Left ventricle myocardium inferior (tissue), 1 donor: Measurements from ENCODE around the gene PUM1. TPM values are rescaled to one million over a fixed set of nuclear protein-coding genes. Genes with fewer than 3 reads are reported as not detected.

Experiments used
- DNase-seq: peaks from one replicate; pipeline ENCODE4 v3.0.0-alpha.2; 2020
- H3K27ac ChIP-seq: fragments of 200-600 bp; replicated peaks from 2 replicates; pipeline ENCODE4 v1.8.0; 2021
- H3K27me3 ChIP-seq: fragments of 200-600 bp; 2 replicates; pipeline ENCODE4 v1.8.0; 2021; ENCODE audit warnings: low read depth
- H3K36me3 ChIP-seq: fragments of 200-600 bp; 2 replicates; pipeline ENCODE4 v1.8.0; 2021
- H3K4me1 ChIP-seq: fragments of 200-600 bp; 2 replicates; pipeline ENCODE4 v1.8.0; 2021
- H3K4me3 ChIP-seq: fragments of 200-600 bp; 2 replicates; pipeline ENCODE4 v1.8.0; 2021; ENCODE audit warnings: mild to moderate bottlenecking, moderate library complexity
- H3K9me3 ChIP-seq: fragments of 200-600 bp; replicated peaks from 2 replicates; pipeline ENCODE4 v1.8.0; 2021
- intact Hi-C: fragments of 100-400 bp; cut with micrococcal nuclease; formaldehyde crosslinking; loops from one replicate; pipeline ENCODE4 v1.11.0; 2022
- total RNA-seq: library from RNA; stranded (reverse); fragmentation: NEBNext Ultra II Directional; extraction: Animal tissue kit (Norgen Biotek cat#: 25700); gene quantifications from one replicate; pipeline ENCODE4 v1.2.1, GENCODE V29; 2021
- TF ChIP-seq, protein P1 (sequence below): fragments of 200-600 bp; IDR thresholded peaks from 2 replicates; pipeline ENCODE4 v1.8.0; 2021; ENCODE audit warnings: antibody characterized with exemption, mild to moderate bottlenecking, borderline replicate concordance
- donor health status: DM: no; HTN: yes; CAD: no; lungs with severe emphysema.

Gene PUM1
- total RNA-seq, 1 donor from 2014 or later, result 80.1 TPM

- Histone ChIP-seq H3K27ac (no peak overlapping the region), H3K9me3 (no peaks in the 10 kb centered on the region), H3K27me3 (no peaks in the 10 kb centered on the region), H3K4me1 (peaks cover 28% of the 10 kb centered on the region), H3K4me3 (no peak overlapping the region), H3K36me3 (no peaks in the 10 kb centered on the region)
- no peak for DNase-seq
- intact Hi-C loops, result no loop called here
- TF ChIP-seq, protein P1, sequence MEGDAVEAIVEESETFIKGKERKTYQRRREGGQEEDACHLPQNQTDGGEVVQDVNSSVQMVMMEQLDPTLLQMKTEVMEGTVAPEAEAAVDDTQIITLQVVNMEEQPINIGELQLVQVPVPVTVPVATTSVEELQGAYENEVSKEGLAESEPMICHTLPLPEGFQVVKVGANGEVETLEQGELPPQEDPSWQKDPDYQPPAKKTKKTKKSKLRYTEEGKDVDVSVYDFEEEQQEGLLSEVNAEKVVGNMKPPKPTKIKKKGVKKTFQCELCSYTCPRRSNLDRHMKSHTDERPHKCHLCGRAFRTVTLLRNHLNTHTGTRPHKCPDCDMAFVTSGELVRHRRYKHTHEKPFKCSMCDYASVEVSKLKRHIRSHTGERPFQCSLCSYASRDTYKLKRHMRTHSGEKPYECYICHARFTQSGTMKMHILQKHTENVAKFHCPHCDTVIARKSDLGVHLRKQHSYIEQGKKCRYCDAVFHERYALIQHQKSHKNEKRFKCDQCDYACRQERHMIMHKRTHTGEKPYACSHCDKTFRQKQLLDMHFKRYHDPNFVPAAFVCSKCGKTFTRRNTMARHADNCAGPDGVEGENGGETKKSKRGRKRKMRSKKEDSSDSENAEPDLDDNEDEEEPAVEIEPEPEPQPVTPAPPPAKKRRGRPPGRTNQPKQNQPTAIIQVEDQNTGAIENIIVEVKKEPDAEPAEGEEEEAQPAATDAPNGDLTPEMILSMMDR, result no peak
Observed at GRCh38 chr1:30882678-30883388, 182.7 kb downstream of the PUM1 start.

Other genes with a start within 250 kb of the PUM1 start
- 25.3 TPM for gene SDC3, start 157.0 kb downstream of the PUM1 start, total RNA-seq
- gene NKAIN1, start 174.2 kb upstream of the PUM1 start, total RNA-seq, result 0.19 TPM
- gene SNRNP40, start 231.1 kb upstream of the PUM1 start, total RNA-seq, result 19.7 TPM
- gene ZCCHC17, start 231.3 kb upstream of the PUM1 start, total RNA-seq, result 12.2 TPM